ENCODE data around the gene TREML4.

GRCh38 chr6:41247288-41247865 lies 19.2 kb downstream of the TREML4 start:
- TF ChIP-seq, protein P1, sequence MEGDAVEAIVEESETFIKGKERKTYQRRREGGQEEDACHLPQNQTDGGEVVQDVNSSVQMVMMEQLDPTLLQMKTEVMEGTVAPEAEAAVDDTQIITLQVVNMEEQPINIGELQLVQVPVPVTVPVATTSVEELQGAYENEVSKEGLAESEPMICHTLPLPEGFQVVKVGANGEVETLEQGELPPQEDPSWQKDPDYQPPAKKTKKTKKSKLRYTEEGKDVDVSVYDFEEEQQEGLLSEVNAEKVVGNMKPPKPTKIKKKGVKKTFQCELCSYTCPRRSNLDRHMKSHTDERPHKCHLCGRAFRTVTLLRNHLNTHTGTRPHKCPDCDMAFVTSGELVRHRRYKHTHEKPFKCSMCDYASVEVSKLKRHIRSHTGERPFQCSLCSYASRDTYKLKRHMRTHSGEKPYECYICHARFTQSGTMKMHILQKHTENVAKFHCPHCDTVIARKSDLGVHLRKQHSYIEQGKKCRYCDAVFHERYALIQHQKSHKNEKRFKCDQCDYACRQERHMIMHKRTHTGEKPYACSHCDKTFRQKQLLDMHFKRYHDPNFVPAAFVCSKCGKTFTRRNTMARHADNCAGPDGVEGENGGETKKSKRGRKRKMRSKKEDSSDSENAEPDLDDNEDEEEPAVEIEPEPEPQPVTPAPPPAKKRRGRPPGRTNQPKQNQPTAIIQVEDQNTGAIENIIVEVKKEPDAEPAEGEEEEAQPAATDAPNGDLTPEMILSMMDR (conservative IDR thresholded peaks at IDR 0.05; ENCODE audit: low read length) = no peak
- TF ChIP-seq EZH2phosphoT487 (IDR thresholded peaks at IDR 0.05; ENCODE audit: borderline replicate concordance) = no peak
